GM13976 (cell line): ENCODE measurements around the gene SMLR1.

Experiments
- DNase-seq: peaks from one replicate; pipeline ENCODE4 v3.0.0; 2012; ENCODE audit warnings: low spot score
- in situ Hi-C: fragments of 300-500 bp; cut with MboI; formaldehyde crosslinking; loops from one replicate; pipeline ENCODE4 v1.12.0; 2022; ENCODE audit warnings: low sequenced_read_pairs, mixed read lengths, inconsistent platforms; ENCODE audit not compliant: unreplicated experiment
- TF ChIP-seq, protein P1 (sequence below): IDR thresholded peaks from 2 replicates; pipeline ENCODE4 v1.5.1; 2012; ENCODE audit warnings: borderline replicate concordance, mild to moderate bottlenecking; ENCODE audit not compliant: insufficient read depth; ENCODE audit errors: extremely low read depth, missing control alignments, control extremely low read depth

Gene SMLR1

DNA sequence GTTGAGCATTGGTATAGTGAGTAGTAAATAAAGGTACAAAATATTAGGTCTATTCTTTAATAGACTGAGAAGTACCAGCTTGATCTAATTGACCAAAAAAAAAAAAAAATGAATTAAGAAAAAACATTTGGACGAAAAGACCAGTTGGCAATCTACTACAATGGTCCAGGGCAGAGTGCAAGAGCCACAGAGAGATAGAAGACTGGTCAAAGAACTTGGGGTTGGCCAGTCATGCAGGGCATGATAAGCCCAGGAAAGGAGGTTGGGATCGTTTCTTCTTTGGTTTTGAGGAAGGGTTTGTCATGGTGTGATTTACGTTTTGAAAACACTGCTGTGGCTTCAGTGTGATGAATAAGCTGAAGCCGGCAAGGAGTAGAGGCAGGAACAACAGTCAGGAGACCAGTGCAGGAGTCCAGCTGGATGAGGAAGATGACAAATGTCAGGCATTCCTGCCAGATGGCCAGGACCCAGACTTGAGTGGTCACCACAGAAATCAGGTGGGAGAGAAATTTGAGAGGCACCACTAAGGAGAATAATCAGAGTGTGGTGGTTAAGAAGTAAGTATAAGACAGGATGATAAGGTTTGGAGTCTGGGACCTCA is 14.0 kb downstream of the SMLR1 start:
- TF ChIP-seq, protein P1, sequence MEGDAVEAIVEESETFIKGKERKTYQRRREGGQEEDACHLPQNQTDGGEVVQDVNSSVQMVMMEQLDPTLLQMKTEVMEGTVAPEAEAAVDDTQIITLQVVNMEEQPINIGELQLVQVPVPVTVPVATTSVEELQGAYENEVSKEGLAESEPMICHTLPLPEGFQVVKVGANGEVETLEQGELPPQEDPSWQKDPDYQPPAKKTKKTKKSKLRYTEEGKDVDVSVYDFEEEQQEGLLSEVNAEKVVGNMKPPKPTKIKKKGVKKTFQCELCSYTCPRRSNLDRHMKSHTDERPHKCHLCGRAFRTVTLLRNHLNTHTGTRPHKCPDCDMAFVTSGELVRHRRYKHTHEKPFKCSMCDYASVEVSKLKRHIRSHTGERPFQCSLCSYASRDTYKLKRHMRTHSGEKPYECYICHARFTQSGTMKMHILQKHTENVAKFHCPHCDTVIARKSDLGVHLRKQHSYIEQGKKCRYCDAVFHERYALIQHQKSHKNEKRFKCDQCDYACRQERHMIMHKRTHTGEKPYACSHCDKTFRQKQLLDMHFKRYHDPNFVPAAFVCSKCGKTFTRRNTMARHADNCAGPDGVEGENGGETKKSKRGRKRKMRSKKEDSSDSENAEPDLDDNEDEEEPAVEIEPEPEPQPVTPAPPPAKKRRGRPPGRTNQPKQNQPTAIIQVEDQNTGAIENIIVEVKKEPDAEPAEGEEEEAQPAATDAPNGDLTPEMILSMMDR: no peak
- in situ Hi-C loops: no loop called here
- no peak for DNase-seq

DNA sequence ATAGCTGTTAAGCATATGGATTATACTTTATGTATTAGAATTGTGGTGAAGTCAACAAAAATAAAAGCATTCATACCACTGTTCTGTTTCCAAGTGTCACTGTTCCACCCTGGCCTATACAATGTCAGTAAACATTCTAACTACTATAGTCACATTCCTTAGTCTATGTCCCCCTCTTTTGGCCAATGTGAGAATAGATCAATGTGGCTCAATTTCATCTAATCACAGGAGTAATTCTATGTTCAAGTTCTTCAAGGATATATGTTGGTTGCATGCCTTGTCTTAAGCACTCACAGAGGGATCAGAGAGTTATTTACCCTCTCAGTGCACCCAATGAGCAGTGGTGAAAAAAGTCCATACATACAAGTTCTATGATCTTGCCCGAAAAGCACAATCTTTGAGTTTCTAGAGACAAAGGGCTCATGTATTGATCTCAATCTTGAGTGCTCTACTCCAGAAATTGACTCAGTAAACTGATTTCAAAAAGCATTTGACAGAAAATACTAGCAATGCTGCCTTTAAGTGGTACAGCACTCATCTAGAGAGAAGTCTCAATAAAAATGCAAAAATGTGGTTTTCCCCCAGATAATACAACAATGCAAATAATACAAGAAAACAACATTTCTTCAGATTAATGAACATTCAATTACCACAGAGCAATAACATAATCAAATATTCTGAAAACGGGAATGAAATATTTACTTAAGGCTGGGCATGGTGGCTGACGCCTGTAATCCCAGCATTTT is 16.5 kb downstream of the SMLR1 start:
- TF ChIP-seq, protein P1: peak; percentile 44
- DNase-seq: peak; percentile 18
- in situ Hi-C loops: no loop called here

DNA sequence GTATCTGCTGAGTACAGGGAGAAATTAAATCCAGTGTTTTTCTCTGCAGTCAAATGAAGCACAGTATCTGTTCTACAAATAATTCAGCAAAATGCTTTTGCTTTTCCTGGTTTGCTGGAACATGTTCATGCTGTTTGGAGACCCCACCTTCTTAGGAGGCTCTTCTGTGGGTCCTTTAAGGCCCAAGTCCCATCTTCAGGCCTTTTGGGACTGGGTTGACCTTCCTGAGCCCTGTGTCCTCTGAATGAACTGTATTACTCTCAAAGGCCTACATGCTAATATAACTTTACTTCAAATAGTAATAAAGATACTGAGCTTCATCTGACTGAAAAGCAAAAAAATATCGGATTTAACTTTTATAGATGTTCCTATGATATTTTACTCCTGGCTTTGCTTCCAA is 19.3 kb downstream of the SMLR1 start:
- in situ Hi-C loops: no loop called here
- TF ChIP-seq, protein P1: no peak
- no peak for DNase-seq

DNA sequence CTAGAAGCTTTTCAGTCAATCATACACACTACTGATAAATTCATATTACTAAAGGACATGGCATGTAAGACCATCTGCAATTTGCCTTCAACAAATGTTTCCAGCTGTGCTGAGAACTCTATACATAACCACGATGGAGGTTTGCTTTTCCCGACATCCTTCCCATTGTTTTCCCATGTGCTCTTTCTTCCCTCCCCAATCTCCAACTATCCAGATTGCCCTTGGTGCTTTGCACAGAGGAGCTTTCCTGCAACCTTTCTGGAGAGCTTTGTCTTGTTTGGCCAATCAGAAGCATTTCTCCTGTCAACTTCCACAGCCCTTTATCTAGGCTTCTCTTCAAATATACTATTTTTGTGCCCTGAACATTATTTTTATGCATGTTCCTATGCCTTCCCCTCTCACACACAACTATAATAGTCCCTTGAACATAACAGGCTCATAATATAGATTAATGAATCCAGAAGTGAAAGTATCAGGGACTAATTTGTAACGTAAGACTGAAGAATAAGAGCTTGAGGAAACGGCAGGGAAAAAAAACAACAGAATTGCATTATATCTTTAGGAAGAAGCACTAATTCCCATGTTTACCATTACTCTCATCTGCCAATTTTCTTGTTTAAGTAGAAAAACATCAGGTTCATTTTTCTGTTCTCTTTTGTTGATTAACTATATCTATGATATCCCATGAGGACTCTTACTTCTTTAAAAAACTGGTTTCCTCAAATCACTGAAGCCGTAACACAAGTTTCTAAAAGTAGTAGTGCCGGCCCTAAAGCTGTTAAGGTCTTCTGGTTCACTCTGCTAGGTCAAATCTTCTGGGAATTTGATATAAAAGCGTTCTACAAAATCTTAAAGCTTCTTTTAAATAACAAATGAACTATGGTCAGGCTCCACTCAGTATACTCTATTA is 20.1 kb downstream of the SMLR1 start:
- in situ Hi-C loops: no loop called here
- no peak for DNase-seq
- TF ChIP-seq, protein P1: no peak

- peak; percentile 24 for DNase-seq
- TF ChIP-seq, protein P1: no peak
- in situ Hi-C loops: no loop called here
Observed at GRCh38 chr6:130848945-130849344, 21.7 kb downstream of the SMLR1 start.

GRCh38 chr6:130849594-130849993 is 22.4 kb downstream of the SMLR1 start:
- no peak for DNase-seq
- in situ Hi-C loops: no loop called here
- TF ChIP-seq, protein P1: no peak
